ENCODE data around the gene SLC22A1. TPM values are rescaled to one million over a fixed set of nuclear protein-coding genes. Genes with fewer than 3 reads are reported as not detected.

The SLC22A1 gene
- total RNA-seq, 1 donor from 2014 or later: 2.4 TPM

GRCh38 chr6:160204710-160205109 lies 83.1 kb downstream of the SLC22A1 start:
- peaks cover 17% of the 10 kb centered on the region for H3K4me1 Mint-ChIP-seq (ENCODE audit: low read depth)
- H3K27ac Mint-ChIP-seq: no peak overlapping the region
- H3K27me3 Mint-ChIP-seq: no peaks in the 10 kb centered on the region
- H3K4me3 Mint-ChIP-seq (ENCODE audit: low read depth): no peak overlapping the region
- peaks cover 17% of the 10 kb centered on the region for H3K9me3 Mint-ChIP-seq (ENCODE audit: low read depth)
- DNase-seq (ENCODE audit: low spot score, unreplicated experiment): no peak
- H3K36me3 Mint-ChIP-seq (ENCODE audit: insufficient read depth): no peaks in the 10 kb centered on the region
- TF ChIP-seq CTCF (IDR thresholded peaks at IDR 0.05; ENCODE audit: unreplicated experiment): no peak

- no peak for DNase-seq (ENCODE audit: low spot score, unreplicated experiment)
- H3K4me1 Mint-ChIP-seq (ENCODE audit: low read depth): peaks cover 7% of the 10 kb centered on the region
- no peak overlapping the region for H3K27ac Mint-ChIP-seq
- peaks cover 2% of the 10 kb centered on the region for H3K36me3 Mint-ChIP-seq (ENCODE audit: insufficient read depth)
- H3K9me3 Mint-ChIP-seq (ENCODE audit: low read depth): peaks cover 32% of the 10 kb centered on the region
- no peak overlapping the region for H3K4me3 Mint-ChIP-seq (ENCODE audit: low read depth)
- TF ChIP-seq CTCF (IDR thresholded peaks at IDR 0.05; ENCODE audit: unreplicated experiment): no peak
- no peaks in the 10 kb centered on the region for H3K27me3 Mint-ChIP-seq
Measured at GRCh38 chr6:160207618-160208017, 86.0 kb downstream of the SLC22A1 start.

Other genes with a start within 250 kb of the SLC22A1 start
- gene MAS1, start 230.8 kb upstream of the SLC22A1 start, total RNA-seq: not detected in 2 replicates
- gene IGF2R, start 152.7 kb upstream of the SLC22A1 start, total RNA-seq: 144 and 147 TPM in 2 replicates
- gene SLC22A2, start 137.0 kb downstream of the SLC22A1 start, total RNA-seq: not detected in 2 replicates
- gene SLC22A3, start 226.6 kb downstream of the SLC22A1 start, total RNA-seq: 1.7 and 2.3 TPM in 2 replicates